DMS 273 (cell line): ENCODE results near the gene TRAPPC1.

Source experiments
- DNase-seq: peaks from one replicate; lab custom pipeline; 2025; ENCODE audit not compliant: unreplicated experiment; lab: John Stamatoyannopoulos, UW

The TRAPPC1 gene

DNA sequence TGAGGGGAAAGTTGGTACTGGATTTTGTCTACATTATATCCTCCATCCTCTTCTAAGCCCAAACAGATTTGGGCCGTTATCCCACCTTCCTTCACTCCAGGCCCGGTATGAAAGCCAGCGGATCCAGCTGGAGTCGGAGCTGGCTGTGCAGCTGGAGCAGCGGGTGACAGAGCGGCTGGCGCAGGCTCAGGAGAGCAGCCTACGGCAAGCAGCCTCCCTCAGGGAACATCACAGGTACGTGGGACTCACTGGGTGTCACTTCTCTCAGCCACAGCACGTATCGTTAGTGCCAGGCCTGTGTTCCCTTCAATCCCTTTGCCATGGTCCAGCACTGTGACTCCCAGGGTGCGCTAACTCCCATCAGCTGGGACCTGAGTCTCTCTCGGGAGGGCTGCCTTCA, 11.5 kb upstream of the TRAPPC1 start:
- DNase-seq, result no peak

DNA sequence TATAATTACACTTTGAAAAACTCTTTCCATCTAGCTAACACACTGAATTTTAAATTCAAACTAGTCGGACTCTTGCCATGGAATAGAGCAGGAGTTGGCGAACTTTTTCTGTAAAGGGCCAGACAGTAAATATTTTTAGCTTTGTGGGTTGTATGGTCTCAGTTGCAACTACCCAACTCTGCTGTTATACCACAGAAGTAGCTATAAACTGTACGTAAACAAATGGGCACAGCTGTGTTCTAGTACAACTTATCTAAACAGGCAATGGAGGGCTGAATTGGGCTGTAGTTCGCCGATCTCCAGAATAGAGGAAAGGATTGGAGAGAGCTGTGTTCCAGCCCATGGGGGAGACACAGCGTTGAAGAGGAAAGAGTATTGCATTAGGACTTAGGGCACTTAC, 9.0 kb upstream of the TRAPPC1 start:
- DNase-seq, result no peak

DNA sequence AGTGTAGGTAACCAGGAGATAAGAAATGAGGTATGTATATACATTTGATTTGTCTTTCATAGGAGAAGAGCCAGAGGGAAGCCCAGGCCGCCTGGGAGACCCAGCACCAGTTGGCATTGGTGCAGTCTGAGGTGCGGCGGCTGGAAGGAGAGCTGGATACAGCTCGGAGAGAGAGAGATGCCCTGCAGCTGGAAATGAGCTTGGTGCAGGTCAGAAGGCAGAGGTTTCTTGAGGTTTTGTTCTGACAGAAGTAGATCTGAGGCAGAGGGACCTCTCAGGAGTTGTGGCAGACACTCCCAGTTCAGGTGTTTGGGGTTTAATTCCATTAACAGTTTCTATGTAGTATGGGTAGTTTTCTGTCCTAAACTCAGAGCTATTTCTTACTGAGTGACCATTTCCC, 8.3 kb upstream of the TRAPPC1 start:
- no peak for DNase-seq

DNA sequence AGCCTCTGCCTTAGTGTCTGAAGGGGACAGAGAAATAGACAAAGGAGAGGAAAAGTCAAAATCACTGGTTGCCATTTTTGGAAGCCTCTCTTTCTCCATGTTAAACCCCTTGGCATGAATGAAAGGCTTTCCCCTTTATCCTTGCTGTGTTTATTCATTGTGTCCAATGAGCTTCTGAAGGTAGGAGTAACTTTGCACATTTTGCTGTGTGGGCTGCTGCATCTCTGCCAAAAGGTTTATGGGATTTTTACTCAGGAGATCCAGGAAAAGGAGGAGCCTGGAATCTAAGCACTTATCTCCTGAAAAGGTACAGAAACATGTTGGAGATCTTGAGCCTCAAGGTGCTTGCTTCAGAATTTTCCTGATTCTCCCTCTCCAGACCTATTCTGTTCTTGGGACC, 4.1 kb upstream of the TRAPPC1 start:
- no peak for DNase-seq

DNA sequence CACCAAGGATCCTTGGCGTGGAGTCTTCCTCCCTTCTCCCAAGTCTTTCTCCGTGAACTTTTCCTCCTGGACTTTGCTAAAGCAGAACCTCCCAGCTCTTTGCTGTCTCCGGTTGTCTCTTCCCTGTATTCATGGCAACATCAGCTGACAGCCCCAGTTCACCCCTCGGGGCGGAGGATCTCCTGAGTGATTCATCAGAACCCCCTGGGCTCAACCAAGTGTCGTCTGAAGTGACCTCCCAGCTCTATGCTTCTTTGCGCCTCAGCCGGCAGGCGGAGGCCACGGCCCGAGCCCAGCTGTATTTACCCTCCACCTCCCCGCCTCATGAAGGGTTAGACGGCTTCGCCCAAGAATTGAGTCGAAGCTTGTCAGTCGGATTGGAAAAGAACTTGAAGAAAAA, 1.2 kb upstream of the TRAPPC1 start:
- DNase-seq, result peak; percentile 42

DNA sequence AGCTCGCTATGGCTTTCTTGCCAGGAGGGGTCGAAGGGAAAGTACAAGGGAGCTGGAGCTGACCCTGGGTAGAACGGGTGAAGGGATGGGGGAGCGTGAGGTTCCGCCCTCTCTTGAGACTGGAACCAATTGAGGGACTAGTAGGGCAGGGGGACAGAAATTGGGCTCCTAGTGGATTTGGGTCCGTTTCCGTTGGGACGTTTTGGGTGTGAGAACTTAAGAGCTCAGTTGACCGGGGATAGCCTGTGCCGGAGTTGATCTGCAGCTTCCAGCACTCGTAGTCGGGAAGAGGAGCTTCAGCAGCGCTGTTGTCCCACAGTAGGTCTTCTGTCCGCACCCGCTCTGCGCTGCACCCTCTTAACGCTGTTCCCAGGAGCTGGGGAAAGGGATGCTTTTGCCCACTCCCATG, 741 bp upstream of the TRAPPC1 start:
- DNase-seq, result peak; percentile 56

DNA sequence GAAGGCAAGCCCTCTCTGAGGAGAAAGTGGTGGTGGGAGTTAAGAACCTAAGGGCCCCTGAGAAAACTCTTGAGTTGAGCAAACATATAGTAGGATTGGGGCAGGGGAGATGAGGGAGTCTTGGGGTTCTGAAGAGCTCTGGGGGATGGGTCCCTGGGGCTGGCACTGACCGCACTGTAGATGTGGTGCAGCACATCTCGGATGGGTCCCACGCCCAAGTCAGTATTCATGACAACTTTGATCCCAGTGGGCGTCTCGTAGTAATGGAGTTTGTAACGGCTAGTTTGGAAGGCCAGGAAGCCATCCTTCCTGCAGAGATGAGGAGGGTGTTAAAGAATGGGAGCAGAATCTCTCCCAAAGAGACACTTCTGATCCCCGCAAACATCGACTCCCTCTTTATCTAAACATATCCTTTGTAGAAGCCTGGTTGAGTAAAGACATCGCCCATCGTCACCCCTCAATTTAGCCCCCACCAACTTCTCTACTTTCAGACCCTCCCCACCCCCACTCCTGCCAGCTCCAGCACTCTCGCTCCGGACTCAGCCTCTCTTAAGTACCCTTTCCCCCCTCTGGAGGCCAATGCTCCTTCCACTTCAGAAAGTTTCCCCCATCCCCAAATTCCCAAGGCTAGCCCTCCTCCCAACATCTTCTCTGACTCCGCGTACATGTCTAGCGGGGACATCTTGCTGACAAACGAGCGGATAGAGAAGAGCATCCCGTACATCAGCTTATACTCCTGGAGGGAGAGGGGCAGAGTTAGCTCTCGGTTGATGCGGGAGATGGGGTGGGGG, 710 bp downstream of the TRAPPC1 start:
- DNase-seq, result peak; percentile 41

DNA sequence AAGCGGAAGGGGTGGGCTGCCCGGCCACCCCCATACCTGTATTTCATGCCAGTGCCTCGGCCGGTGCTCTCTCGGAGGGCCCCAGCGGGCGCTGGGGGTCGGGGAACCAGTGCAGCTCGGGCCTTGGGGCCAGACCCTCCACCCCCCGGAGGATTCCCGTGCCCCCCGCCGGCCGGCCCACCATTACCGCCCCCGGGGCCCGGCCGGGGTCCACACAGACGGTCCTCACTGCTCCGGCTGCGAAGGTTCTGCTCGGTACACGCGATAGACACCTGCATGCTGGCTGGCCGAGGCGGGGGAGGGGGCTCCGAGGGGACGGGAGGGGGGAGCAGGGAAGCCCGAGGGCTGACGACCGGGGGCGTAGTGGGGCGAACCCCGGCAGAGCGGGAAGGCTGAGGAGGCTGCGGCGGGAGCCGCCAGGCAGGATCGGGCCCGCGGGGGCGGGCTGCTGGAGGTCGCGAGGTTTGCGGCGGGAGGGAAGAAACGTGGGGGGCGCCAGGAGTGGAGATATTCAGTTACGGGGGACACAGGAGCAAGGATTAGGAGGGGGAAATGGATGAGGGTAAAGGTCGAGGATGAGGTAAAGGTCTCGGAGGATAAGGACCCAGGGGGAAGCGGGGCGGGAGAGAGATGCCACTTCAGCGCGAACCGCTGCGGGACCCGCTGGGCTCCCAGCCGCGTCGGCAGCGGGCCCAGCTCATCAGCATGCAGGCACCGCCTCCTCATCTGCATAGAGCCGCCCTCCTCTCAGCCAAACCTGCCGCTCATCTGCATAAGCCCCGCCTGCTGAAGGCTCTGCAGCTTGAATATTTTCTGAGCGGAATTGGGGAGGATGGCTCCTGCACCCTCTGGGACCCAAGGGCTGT, 2.4 kb downstream of the TRAPPC1 start, which contains the start of gene KCNAB3:
Gene KCNAB3 (minus strand): TSS at position 699 of the 866 bp plus-strand sequence. CDS start 421 bp downstream, at position 278.
- no peak for DNase-seq

DNA sequence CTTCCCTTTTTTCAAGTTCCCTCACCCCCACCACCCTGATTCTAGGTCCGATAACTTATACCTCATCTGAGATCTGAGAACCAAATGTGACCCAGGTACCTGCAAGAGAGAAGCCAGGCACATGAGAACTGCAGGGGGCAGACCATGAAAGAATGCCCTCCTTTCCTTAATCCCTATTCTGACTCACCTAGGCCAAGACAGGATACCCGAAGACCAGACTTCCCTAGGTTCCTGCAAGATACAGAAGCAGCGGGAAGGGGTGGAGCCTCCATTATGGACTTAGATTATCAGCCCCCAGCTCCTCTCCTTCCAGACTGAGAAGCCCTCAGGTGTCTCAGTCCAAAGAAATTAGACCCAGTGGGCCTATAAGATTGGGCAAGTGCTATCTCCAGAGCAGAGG, 4.2 kb downstream of the TRAPPC1 start:
- no peak for DNase-seq

DNA sequence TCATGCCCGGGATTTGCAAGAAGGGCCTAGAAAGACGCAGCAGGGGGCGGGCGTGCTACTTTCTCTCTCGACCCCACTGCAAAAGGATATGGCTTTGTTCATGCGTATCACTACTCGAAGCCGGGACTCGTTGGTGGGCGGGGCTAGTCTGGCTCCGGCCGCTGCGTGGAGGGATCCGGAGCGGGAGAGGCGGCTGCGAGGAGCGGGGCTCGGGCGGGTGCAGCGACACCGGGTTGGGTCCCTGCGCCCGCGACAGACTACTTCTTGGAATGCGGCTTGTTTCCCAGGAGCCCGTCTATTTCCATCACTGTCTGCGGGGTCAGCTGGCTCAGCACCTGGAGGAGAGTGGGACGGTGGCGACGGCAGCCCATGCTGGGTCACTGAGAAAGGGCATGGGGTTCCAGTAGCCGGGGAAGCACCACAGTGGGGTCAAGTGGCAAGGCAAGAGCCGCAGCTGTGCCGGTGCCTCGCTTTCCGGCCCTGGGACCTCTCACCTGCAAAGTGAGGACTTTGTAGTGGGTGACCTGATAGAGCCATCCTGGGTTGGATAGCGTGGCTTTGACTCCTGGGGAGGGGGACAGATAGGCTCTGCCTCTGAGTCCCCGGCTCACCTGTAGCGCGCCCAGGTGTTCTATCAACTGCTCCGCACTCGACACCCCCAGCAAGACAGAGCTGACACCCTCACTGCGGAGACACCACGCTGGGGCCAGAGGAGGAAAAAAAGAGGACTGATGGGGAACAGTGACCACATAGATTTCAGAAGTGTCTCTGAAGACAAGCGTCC, 8.7 kb downstream of the TRAPPC1 start:
- no peak for DNase-seq

DNA sequence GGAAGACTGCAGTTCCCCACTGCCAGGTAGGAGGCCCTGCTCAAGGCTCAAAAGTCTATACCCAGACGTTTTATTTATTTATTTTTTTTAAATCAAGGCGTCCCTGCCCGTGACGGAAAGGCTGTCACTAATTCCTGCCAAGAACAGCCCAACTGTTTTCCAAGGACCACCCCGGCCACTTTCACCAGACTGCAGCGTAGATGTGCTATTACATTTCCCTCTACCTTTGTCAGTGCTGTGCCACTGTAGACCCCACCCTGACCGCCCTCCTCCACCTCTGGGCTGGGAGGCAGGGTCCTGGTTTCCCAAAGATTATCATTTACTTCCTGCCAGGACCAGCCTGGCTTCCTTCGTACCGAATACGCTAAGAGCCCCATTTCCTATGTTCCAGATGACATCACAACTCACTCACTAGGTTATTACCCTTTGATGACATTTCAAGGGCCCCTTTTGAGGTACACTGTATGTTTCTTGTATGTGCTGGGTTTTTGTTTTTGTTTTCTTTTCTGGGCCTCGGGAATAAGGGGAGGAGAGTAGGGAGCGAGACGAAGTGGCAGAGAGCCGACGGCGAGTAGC, 9.4 kb downstream of the TRAPPC1 start:
- DNase-seq, result no peak

DNA sequence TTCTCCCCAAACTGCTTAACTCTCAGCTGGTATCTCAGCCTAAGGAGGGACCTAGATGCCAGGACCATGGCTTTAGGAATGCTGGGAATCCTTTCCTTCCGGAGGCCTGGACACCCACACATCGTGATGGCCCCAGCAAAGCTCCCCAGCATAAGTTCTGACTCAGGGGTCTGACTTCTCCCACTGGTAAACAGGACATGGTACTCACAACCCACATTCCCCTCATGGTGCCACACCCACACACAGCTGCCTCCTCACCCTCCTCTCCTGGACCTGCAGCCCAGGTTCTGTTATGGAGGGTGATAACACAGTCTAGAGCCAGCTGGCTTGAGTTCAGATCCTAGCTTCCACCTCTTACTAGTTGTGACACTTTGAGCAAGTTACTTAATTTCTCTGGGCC, 14.9 kb downstream of the TRAPPC1 start:
- DNase-seq, result no peak

DNA sequence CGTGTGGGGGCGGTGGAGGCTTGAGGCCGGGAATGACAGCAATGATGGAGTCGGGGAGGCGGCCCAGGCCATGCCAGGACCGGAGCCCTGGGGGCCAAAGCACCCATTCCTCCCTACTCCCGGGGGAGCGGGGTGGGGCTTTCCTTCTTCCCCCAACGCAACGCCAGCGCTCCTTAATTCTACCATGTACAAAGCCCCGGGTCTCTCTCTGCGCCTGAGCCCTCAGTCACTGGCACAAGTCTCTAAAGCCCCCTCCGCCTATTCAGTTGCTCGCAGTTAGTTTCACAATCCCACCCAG, 15.4 kb downstream of the TRAPPC1 start:
- DNase-seq, result no peak

DNA sequence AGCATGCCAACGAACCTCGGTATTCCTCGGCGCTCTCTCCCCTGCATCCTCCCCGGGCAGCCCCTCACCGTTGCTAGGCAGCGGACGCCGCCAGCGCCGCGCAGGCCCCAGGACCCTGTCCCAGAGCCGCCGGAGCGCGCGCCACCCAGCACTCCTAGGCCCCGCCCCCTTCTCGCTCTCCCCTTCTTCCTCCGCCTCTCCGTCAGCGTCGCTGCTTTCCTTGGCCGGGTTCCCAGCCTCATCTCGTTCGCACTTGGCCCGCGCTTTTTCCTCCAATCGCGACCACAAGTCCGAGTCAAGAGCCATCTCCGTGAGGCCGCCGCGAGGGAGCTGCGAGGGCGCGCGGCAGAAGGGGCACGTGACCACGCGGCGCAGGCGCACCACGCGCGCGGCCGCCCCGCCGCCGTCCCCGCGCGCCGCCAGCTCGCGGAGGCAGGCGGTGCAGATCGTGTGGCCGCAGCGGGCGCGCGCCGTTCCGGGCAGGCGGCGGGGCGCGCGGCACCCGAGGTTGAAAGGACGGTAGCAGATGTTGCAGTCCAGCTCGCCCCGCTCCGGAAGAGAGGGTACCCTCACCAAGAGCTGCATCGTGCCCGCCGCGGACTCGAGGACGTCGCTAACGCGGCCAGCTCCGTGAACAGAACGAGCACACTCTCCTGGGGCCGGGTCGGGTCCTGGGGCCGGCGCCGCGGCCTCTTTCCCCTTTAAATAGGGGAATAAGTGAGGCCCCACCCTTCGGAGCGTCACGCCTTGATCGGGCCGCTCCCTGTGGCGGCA, 15.9 kb downstream of the TRAPPC1 start, which contains the start of gene RNF227:
Gene RNF227 (minus strand): TSS at position 679 of the 774 bp plus-strand sequence. CDS start 94 bp downstream, at position 585.
- peak; percentile 96 for DNase-seq

DNA sequence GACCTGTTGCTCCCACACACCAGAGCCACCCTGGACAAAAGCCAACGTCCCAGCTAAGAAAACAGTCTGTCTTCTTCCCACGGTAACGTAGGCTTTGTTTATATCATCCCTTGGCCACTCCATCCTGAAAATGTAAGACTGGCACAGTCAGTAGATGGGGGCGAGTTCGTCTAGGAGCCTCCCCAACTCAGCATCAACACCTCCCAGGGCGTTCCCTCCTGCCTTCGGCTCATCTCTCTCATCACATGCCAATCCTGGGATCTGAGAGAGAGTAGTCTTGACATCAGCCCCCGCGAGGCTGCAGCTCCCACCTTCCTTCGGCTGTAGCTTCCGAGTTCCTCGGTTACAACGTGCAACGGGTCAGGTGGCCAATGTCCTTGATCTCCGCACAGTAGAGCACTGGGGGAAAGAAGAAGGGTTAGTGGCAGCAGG, 16.6 kb downstream of the TRAPPC1 start:
- peak; percentile 77 for DNase-seq

DNA sequence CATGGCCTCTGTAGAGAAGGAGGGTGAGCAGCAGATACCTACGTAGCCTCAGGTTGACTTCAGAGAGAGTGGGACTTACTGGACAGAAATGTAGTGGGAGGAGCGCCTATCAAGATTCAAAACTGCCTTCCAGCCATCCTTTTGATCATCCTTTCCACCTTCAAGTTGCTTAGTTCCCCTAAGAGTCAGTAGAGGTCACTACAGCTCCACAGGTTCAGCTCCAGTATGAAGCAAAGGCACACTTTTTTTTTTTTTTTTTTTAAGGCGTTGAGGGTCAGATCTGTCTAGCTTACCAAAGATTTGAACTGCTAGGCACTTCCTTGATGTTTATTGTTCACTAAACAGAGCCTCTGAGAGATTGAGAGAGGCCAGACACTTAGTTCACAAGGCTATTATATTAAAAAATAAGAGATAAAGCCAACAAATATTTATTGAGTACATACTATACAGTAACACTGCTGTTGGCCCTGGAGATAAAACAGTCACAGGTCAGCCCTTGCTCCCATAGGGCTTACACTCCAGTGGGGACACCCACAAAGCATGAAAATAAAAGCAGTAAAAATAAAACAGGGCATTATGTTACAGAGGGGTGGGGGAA, 18.7 kb downstream of the TRAPPC1 start:
- DNase-seq, result peak; percentile 77

DNA sequence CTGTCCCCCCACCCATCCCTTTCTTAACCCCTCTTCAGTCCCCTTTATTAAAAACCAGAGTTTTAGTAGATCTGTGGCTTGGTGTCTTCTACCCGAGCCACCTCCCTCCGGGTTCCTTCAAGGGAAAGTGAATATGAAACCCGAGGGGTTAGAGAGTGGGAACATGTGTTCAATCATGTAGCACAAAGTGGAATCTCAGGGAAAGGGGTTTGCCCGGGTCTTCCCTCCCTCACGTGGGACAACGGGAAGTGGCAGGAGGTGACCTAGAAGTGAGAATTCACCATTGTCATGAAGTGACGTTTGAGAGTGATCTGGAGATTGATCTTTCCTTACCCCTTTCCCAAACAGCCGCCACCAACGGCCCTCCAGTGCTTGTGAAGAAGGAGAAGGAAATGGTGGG, 20.6 kb downstream of the TRAPPC1 start:
- DNase-seq, result no peak

DNA sequence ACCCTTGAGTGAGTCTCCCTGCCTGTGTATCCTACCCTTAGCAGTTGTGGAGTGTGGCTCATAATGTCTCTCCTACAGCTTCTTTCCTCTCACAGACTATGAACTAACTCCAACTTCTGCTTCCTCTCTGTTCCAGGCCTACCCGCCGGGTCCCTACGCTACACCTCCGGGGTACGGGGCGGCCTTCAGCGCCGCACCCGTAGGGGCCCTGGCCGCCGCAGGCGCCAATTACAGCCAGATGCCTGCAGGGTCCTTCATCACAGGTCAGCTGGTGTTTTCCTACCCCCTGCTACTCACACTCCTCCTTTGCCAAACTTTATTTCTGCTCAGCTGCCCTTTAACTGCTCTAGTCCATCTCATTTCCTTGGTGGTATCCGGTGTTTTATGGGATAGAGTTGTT, 21.0 kb downstream of the TRAPPC1 start:
- no peak for DNase-seq

DNA sequence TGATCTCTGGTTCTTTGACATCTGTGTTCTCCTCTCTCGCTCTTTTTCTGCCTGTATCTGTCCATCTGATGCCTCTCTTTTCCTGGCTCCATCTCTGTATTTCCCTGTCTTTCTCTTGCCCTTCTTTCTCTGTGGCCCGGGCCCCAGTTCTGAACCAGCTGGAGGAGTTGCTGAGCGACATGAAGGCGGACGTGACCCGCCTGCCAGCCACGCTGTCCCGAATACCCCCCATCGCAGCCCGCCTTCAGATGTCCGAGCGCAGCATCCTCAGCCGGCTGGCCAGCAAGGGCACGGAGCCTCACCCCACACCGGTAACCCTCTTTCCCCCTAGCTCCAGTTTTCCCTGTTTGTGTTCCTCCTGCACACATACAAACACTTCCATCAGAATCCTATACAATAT, 21.5 kb downstream of the TRAPPC1 start:
- no peak for DNase-seq

DNA sequence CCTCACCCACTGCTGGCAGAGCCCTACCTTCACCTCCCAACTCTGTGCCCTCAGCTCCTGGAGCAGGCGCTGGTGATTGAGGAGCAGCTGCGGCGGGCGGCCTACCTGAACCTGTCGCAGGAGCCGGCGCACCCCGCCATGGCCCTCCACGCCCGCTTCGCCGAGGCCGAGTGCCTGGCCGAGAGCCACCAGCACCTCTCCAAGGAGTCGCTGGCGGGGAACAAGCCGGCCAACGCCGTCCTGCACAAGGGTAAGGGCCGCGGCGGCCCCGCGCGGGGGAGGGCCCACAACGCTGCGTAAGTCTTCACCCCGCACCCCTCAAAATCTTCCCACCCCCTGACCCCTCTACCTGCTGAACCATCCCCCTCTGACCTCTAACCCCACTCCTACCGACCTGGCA, 22.7 kb downstream of the TRAPPC1 start:
- DNase-seq, result no peak
